ENCODE measurements around the gene FRYL.

Gene FRYL

GRCh38 chr4:48779998-48780864, at the start of gene FRYL:
FRYL (minus strand) TSS chr4:48780279; CDS start chr4:48634410, 145,869 bp downstream.
- TF ChIP-seq GATA3 (IDR thresholded peaks at IDR 0.05; ENCODE audit: low read depth, low read length) (no peak), GATA2 (IDR thresholded peaks at IDR 0.05; ENCODE audit: low read depth, low read length) (no peak)

DNA sequence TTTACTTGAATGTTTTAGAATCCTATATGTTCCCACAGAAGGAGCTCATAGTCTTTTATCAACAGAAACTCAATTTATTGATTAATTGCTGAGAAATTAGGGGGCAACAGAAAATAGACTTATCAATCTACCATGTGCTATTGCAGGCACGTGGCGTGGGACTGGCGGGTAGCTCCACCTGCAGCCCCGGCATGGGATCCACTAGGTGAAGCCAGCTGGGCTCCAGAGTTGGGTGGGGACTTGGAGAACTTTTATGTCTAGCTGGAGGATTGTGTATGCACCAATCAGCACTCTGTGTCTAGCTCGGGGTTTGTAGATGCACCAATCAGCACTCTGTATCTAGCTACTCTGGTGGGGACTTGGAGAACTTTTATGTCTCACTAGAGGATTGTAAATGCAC, 47.5 kb upstream of the FRYL start:
- TF ChIP-seq GATA2 (IDR thresholded peaks at IDR 0.05; ENCODE audit: low read depth, low read length) = no peak
- TF ChIP-seq GATA3 (IDR thresholded peaks at IDR 0.05; ENCODE audit: low read depth, low read length) = no peak

- TF ChIP-seq GATA2 (IDR thresholded peaks at IDR 0.05; ENCODE audit: low read depth, low read length) (no peak), GATA3 (IDR thresholded peaks at IDR 0.05; ENCODE audit: low read depth, low read length) (no peak)
Observed at GRCh38 chr4:48816971-48817370, 36.9 kb upstream of the FRYL start.

DNA sequence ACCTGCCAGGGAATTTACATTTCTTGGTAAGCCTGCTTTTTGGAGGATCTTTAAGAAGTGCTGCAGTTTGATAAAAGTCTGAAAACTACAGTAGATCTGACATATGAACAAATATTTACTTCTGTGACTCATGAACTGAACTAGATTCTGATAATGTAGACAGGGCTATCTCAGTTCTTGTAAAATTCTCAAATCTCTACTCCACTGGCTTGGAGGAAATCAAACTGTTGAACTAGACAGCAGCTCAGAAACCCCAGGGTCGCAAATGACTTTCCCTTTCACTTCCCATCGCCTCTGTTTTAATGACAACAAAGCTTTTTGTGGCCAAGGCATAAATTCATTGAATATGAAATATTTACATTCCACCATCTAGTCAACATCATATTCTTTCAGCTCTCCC, 35.4 kb upstream of the FRYL start:
- TF ChIP-seq GATA3 (IDR thresholded peaks at IDR 0.05; ENCODE audit: low read depth, low read length) (no peak), GATA2 (IDR thresholded peaks at IDR 0.05; ENCODE audit: low read depth, low read length) (no peak)

DNA sequence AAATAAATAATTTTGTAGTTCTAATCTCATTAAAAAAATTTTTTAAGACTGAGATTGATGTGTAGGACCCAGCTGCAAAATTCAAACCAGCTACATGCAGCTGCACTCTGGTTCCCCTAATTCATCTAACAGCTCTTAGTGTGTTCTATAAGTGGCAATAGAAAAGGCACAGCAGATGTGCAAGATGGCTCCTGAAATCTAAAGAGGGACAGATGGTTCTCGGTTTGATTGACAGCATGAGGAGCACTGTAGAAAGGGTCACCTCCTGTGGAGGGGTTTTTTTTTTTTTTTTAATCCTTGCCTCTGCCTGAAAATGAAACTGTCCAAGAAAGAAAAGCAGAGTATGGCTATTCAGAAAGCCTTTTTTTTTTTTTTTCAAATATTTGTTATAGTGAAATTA, 33.9 kb upstream of the FRYL start:
- TF ChIP-seq GATA3 (IDR thresholded peaks at IDR 0.05; ENCODE audit: low read depth, low read length) (no peak), GATA2 (IDR thresholded peaks at IDR 0.05; ENCODE audit: low read depth, low read length) (no peak)

GRCh38 chr4:48812866-48813265, 32.8 kb upstream of the FRYL start:
- TF ChIP-seq GATA3 (IDR thresholded peaks at IDR 0.05; ENCODE audit: low read depth, low read length) (no peak), GATA2 (IDR thresholded peaks at IDR 0.05; ENCODE audit: low read depth, low read length) (no peak)

GRCh38 chr4:48804584-48805301, 24.7 kb upstream of the FRYL start:
- TF ChIP-seq GATA3 (IDR thresholded peaks at IDR 0.05; ENCODE audit: low read depth, low read length) = no peak
- TF ChIP-seq GATA2 (IDR thresholded peaks at IDR 0.05; ENCODE audit: low read depth, low read length) = no peak

DNA sequence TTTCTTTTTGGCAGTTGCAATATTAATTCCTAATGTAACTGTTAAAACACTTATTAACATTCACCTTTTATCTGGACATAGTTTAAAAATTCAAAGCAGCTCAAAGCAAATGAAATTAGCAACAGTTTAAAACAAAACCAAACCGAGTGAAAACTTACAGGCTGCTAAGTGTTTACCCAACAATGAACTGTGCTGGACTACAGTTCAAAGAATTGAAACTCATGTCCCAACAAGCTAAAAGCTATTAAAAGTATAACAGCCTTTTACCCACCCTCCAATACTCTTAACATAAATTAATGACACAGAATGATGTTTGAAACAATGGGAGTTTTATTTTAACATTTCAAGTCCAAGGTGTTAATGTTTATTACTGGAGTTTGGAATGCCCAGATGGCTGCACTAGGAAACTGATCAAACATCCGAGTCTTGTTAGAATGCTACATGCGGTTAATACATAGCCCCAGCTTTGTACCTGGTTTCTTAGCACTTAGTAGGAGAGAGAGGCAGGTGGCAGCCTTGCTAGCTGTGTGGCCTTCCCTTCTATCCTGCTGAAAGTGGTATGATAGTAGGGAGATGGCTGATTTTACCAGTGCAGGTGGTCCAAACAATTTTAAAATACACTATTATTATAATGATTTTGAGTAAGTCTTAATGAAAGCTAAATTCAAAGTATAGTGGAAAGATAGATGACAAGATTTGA, 21.1 kb upstream of the FRYL start:
- no peak for TF ChIP-seq GATA3 (IDR thresholded peaks at IDR 0.05; ENCODE audit: low read depth, low read length)
- no peak for TF ChIP-seq GATA2 (IDR thresholded peaks at IDR 0.05; ENCODE audit: low read depth, low read length)

GRCh38 chr4:48799157-48799556, 19.1 kb upstream of the FRYL start:
- TF ChIP-seq GATA2 (IDR thresholded peaks at IDR 0.05; ENCODE audit: low read depth, low read length) (no peak), GATA3 (IDR thresholded peaks at IDR 0.05; ENCODE audit: low read depth, low read length) (no peak)

- no peak for TF ChIP-seq GATA3 (IDR thresholded peaks at IDR 0.05; ENCODE audit: low read depth, low read length)
- no peak for TF ChIP-seq GATA2 (IDR thresholded peaks at IDR 0.05; ENCODE audit: low read depth, low read length)
Observed at GRCh38 chr4:48798117-48798516, 18.0 kb upstream of the FRYL start.

- TF ChIP-seq GATA3 (IDR thresholded peaks at IDR 0.05; ENCODE audit: low read depth, low read length) (no peak), GATA2 (IDR thresholded peaks at IDR 0.05; ENCODE audit: low read depth, low read length) (no peak)
Observed at GRCh38 chr4:48796927-48797679, 17.0 kb upstream of the FRYL start.

GRCh38 chr4:48796191-48796926, 16.3 kb upstream of the FRYL start:
- TF ChIP-seq GATA3 (IDR thresholded peaks at IDR 0.05; ENCODE audit: low read depth, low read length) (no peak), GATA2 (IDR thresholded peaks at IDR 0.05; ENCODE audit: low read depth, low read length) (no peak)

GRCh38 chr4:48795108-48795507, 15.0 kb upstream of the FRYL start:
- TF ChIP-seq GATA3 (IDR thresholded peaks at IDR 0.05; ENCODE audit: low read depth, low read length) (no peak), GATA2 (IDR thresholded peaks at IDR 0.05; ENCODE audit: low read depth, low read length) (no peak)
